A673 (cell line): ENCODE data around the gene KIF1A. TPM values are rescaled to one million over a fixed set of nuclear protein-coding genes. Genes with fewer than 3 reads are reported as not detected.
"Not testable (repeated sequence)": the region's sequence is repeated elsewhere in the genome, so short reads cannot be mapped to it uniquely, and the experiment has no call there.

ENCODE experiments used
- BruUV-seq: library from RNA; stranded (reverse); fragments of 400-500 nt; replicated peaks from 2 replicates; lab custom pipeline; 2021; lab: Mats Ljungman, UMichigan
- CTCF ChIA-PET: fragments of 300-600 bp; sonication (Branson Sonifier 250); formaldehyde crosslinking; loops from one replicate; lab custom pipeline; 2022; ENCODE audit warnings: antibody characterized with exemption; lab: Charles Lee
- POLR2A ChIA-PET: fragments of 300-600 bp; sonication (Branson Sonifier 250); formaldehyde crosslinking; loops from one replicate; lab custom pipeline; 2022; ENCODE audit warnings: antibody characterized with exemption; ENCODE audit not compliant: low non-redundant PET; lab: Charles Lee
- DNase-seq: peaks from one replicate; pipeline ENCODE4 v3.0.0-alpha.2; 2015; ENCODE audit warnings: low spot score
- H3K27ac ChIP-seq: fragments of 200-600 bp; sonication (generic); 2 replicates; pipeline ENCODE4 v1.5.1; 2016; ENCODE audit warnings: mixed run types, low read depth, mild to moderate bottlenecking, mixed read lengths, antibody characterized with exemption, low read length; ENCODE audit not compliant: poor library complexity, severe bottlenecking
- H3K27me3 ChIP-seq: fragments of 200-600 bp; sonication (generic); replicated peaks from 2 replicates; pipeline ENCODE4 v1.6.1; 2017; ENCODE audit warnings: mixed run types, low read depth, mild to moderate bottlenecking, mixed read lengths, antibody characterized with exemption, low read length; ENCODE audit not compliant: insufficient read depth, poor library complexity
- H3K36me3 ChIP-seq: fragments of 200-600 bp; sonication (generic); 2 replicates; pipeline ENCODE4 v1.6.1; 2016; ENCODE audit warnings: mixed run types, mild to moderate bottlenecking, mixed read lengths, antibody characterized with exemption, low read length; ENCODE audit not compliant: insufficient read depth, poor library complexity, severe bottlenecking
- H3K4me1 ChIP-seq: fragments of 200-600 bp; sonication (generic); 2 replicates; pipeline ENCODE4 v1.6.1; 2017; ENCODE audit warnings: mixed run types, mild to moderate bottlenecking, mixed read lengths, antibody characterized with exemption, low read length; ENCODE audit not compliant: insufficient read depth, poor library complexity, severe bottlenecking
- H3K4me3 ChIP-seq: fragments of 200-600 bp; sonication (generic); 2 replicates; pipeline ENCODE4 v1.5.1; 2016; ENCODE audit warnings: low read depth, mixed run types, mild to moderate bottlenecking, mixed read lengths, low read length; ENCODE audit not compliant: poor library complexity, severe bottlenecking
- H3K9me3 ChIP-seq: fragments of 200-600 bp; sonication (generic); 2 replicates; pipeline ENCODE4 v1.6.1; 2016; ENCODE audit warnings: mixed run types, low read depth, mild to moderate bottlenecking, mixed read lengths, antibody characterized with exemption, low read length; ENCODE audit not compliant: poor library complexity, severe bottlenecking
- EZH2 ChIP-seq: fragments of 200-600 bp; sonication (generic); IDR thresholded peaks from 2 replicates; pipeline ENCODE4 v1.6.1; 2017; ENCODE audit warnings: borderline replicate concordance, low read depth, mild to moderate bottlenecking, mixed read lengths, antibody characterized with exemption, low read length; ENCODE audit not compliant: poor library complexity, severe bottlenecking
- intact Hi-C: fragments of 100-400 bp; cut with micrococcal nuclease; formaldehyde crosslinking; loops from one replicate; pipeline ENCODE4 v1.10.0; 2022; ENCODE audit not compliant: unreplicated experiment
- total RNA-seq: library from RNA; stranded (reverse); gene quantifications from 2 replicates; pipeline ENCODE4 v1.2.3, GENCODE V29; 2021
- TF ChIP-seq, protein P1 (sequence below): fragments of 300-800, 200-600 bp; sonication (generic); conservative IDR thresholded peaks from 2 replicates; pipeline ENCODE4 v1.5.1; 2017; ENCODE audit warnings: low read depth, mild to moderate bottlenecking, antibody characterized with exemption, low read length, moderate library complexity, mixed read lengths

The KIF1A gene
- total RNA-seq, 1 experiment from 2014 or later = 330 TPM

DNA sequence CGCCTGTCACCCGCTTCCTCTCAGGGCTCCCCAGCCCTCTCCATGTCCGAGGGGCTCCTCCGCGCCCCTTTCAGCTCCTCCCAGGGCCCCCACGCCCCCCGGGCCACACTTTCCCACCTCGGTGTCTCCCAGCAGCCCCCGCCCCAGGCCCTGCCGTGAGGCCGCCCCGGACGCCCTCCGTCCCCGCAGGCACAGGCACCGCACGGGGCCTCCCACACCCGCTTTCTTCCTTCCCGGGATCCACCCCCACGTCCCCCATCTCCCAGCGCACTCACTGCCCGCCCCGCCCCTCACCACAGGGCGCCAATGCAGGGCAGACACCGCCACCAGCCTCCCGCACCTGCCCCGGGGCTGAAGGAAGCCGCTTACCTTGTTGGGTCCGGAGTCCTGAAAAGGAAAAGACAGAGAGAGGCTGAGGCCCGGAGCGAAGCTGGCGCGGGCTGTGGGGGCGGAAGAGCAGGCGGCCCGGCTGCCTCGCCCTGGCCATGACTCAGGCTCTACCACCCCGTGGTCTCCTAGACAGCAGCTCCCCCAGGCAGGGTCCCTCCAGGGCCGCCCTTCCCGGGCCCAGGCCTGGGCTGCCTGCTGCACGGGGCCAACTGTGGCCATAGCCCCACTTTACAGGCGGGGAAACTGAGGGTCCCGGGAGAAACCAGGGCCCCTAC, 37.7 kb downstream of the KIF1A start:
- BruUV-seq = no TSS peak
- Histone ChIP-seq H3K27ac (no peak overlapping the region), H3K36me3 (peaks cover 47% of the 10 kb centered on the region), H3K4me1 (no peaks in the 10 kb centered on the region), H3K27me3 (no peaks in the 10 kb centered on the region), H3K9me3 (no peaks in the 10 kb centered on the region), H3K4me3 (no peak overlapping the region)
- ChIA-PET CTCF (no interaction called here), POLR2A (no interaction called here)
- DNase-seq = no peak
- intact Hi-C loops = no loop called here
- TF ChIP-seq, protein P1, sequence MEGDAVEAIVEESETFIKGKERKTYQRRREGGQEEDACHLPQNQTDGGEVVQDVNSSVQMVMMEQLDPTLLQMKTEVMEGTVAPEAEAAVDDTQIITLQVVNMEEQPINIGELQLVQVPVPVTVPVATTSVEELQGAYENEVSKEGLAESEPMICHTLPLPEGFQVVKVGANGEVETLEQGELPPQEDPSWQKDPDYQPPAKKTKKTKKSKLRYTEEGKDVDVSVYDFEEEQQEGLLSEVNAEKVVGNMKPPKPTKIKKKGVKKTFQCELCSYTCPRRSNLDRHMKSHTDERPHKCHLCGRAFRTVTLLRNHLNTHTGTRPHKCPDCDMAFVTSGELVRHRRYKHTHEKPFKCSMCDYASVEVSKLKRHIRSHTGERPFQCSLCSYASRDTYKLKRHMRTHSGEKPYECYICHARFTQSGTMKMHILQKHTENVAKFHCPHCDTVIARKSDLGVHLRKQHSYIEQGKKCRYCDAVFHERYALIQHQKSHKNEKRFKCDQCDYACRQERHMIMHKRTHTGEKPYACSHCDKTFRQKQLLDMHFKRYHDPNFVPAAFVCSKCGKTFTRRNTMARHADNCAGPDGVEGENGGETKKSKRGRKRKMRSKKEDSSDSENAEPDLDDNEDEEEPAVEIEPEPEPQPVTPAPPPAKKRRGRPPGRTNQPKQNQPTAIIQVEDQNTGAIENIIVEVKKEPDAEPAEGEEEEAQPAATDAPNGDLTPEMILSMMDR = no peak
- no peak for TF ChIP-seq EZH2

DNA sequence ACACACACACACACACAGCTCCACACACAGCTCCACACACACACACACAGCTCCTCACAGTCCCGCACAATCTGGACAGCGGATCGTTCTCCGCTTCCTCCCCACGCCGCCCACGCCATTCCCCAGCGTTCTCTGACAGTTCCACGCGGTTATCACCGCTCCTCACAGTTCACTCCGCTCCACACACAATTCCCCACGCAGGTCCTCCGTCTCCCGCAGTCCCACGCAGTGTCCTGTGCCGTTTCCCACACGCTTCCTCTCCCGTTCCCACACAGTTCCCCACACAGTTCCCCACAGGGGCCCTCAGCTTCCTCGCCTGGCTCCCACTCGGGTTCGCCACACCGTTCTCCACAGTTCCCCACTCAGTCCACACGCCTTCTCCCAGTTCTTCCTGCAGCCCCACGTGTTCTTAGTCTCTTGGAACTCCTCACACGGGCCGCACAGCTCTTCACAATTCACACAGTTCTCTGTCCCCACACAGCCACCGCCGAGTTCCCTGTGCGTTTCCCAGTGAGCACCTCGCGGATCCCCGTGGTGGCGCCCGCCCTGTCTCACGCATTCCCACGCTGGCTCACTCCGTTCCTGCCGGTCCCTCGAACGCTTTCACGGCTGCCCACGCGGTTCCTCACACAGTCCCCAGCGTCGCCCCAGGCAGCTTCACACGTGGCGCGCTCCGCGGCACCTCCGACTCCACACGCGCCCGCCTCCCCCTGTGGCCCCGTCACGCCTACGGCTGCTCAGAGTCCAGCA, 38.4 kb downstream of the KIF1A start:
- TF ChIP-seq EZH2 = no peak
- TF ChIP-seq, protein P1 = no peak
- intact Hi-C loops = no loop called here
- Histone ChIP-seq H3K27me3 (no peaks in the 10 kb centered on the region), H3K27ac (no peak overlapping the region), H3K4me1 (no peaks in the 10 kb centered on the region), H3K4me3 (no peak overlapping the region), H3K9me3 (no peaks in the 10 kb centered on the region), H3K36me3 (peaks cover 40% of the 10 kb centered on the region)
- CTCF ChIA-PET = no interaction called here
- no TSS peak for BruUV-seq
- DNase-seq = no peak
- POLR2A ChIA-PET = no interaction called here

DNA sequence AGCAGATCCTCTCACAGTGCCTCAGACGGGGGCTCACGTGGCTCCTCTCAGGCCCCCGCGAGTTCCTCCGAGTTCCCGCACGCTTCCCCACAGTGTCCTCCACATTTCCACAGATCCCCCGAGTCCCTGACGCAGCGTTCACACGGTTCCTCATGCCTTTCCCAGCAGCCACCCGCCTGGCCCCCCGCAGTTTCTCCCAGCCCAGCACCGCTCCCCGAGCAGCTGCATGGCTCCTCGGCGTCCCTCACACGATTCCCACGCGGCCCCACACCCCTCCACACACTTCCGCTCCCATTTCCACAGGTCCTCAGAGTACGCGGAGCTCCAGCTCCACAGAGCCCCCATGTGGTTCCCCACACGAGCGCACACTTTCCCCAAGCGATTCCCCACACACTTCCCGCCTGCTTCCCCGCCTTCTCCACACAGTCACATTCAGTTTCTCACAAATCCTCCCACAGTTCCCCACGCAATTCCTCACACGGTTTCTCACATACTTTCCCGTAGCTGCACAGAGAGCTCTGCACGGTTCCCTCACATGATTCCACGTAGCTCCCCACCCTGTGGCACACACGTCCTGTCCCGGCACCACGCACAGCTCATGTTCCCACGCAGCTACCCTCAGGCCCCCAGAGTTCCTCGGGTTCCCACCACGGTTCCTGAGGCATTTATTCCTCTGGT, 39.9 kb downstream of the KIF1A start:
- intact Hi-C loops = no loop called here
- Histone ChIP-seq H3K27me3 (no peaks in the 10 kb centered on the region), H3K4me3 (no peak overlapping the region), H3K36me3 (peaks cover 30% of the 10 kb centered on the region), H3K4me1 (no peaks in the 10 kb centered on the region), H3K9me3 (no peaks in the 10 kb centered on the region), H3K27ac (no peak overlapping the region)
- ChIA-PET POLR2A (no interaction called here), CTCF (no interaction called here)
- TF ChIP-seq EZH2 = no peak
- BruUV-seq = no TSS peak
- peak; percentile 15 for DNase-seq

DNA sequence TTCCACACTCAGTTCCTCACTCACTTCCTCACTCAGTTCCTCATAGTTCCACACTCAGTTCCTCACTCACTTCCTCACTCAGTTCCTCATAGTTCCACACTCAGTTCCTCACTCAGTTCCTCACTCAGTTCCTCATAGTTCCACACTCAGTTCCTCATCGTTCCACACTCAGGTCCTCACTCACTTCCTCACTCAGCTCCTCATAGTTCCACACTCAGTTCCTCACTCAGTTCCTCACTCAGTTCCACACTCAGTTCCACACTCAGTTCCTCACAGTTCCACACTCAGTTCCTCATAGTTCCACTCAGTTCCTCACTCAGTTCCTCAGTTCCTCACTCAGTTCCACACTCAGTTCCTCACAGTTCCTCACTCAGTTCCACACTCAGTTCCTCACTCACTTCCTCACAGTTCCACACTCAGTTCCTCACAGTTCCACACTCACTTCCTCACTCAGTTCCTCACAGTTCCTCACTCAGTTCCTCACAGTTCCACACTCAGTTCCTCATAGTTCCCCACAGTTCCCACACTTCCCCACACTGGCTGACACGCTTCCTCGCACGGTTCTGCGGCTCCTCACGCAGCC, 40.7 kb downstream of the KIF1A start:
- POLR2A ChIA-PET, H3K4me1 ChIP-seq, H3K4me3 ChIP-seq, CTCF ChIA-PET, H3K27me3 ChIP-seq, intact Hi-C loops, H3K9me3 ChIP-seq, BruUV-seq, DNase-seq: not testable (repeated sequence)
- H3K36me3 ChIP-seq = peaks cover 28% of the 10 kb centered on the region
- peak overlapping the region; percentile 37 for H3K27ac ChIP-seq
